GM23338 (cell line): ENCODE data around the gene MEGF6. TPM values are rescaled to one million over a fixed set of nuclear protein-coding genes. Genes with fewer than 3 reads are reported as not detected.
"Not testable (repeated sequence)": the region's sequence is repeated elsewhere in the genome, so short reads cannot be mapped to it uniquely, and the experiment has no call there.

Source experiments
- ATAC-seq: fragments of 200-7000 bp; cut with Tn5 transposase; 3 replicates; pipeline ENCODE4 v1.9.1; 2020
- DNase-seq: peaks from one replicate; pipeline ENCODE4 v3.0.0-alpha.2; 2015; ENCODE audit warnings: low spot score
- H2AFZ ChIP-seq: fragments of 200-600 bp; sonication (generic); 2 replicates; pipeline ENCODE4 v1.8.0; 2016; ENCODE audit warnings: antibody characterized with exemption, mild to moderate bottlenecking, moderate library complexity
- H3F3A ChIP-seq: fragments of 200-600 bp; sonication (generic); replicated peaks from 2 replicates; pipeline ENCODE4 v1.8.0; 2017; ENCODE audit warnings: antibody characterized with exemption, mixed run types, low read depth
- H3K27ac ChIP-seq: fragments of 200-600 bp; sonication (generic); 2 replicates; pipeline ENCODE4 v1.6.1; 2016; ENCODE audit warnings: low read depth
- H3K27me3 ChIP-seq: fragments of 200-600 bp; sonication (generic); 2 replicates; pipeline ENCODE4 v1.8.0; 2016; ENCODE audit warnings: mild to moderate bottlenecking, mixed run types, moderate library complexity; ENCODE audit not compliant: insufficient read depth
- H3K36me3 ChIP-seq: fragments of 200-600 bp; sonication (generic); 2 replicates; pipeline ENCODE4 v1.8.0; 2016; ENCODE audit warnings: mild to moderate bottlenecking; ENCODE audit not compliant: insufficient read depth
- H3K4me1 ChIP-seq: fragments of 200-600 bp; sonication (generic); 2 replicates; pipeline ENCODE4 v1.8.0; 2016; ENCODE audit warnings: mild to moderate bottlenecking, moderate library complexity; ENCODE audit not compliant: insufficient read depth
- H3K4me2 ChIP-seq: fragments of 200-600 bp; sonication (generic); 2 replicates; pipeline ENCODE4 v1.7.1; 2017; ENCODE audit warnings: mixed run types
- H3K4me3 ChIP-seq: fragments of 200-600 bp; sonication (generic); 2 replicates; pipeline ENCODE4 v1.6.1; 2016; ENCODE audit warnings: mixed run types
- H3K79me2 ChIP-seq: fragments of 200-600 bp; sonication (generic); replicated peaks from 2 replicates; pipeline ENCODE4 v1.8.0; 2017; ENCODE audit warnings: mild to moderate bottlenecking; ENCODE audit not compliant: insufficient read depth
- H3K9me2 ChIP-seq: fragments of 200-600 bp; sonication (generic); 2 replicates; pipeline ENCODE4 v1.8.0; 2017; ENCODE audit not compliant: insufficient read depth
- H4K20me1 ChIP-seq: fragments of 200-600 bp; sonication (generic); replicated peaks from 2 replicates; pipeline ENCODE4 v1.8.0; 2017; ENCODE audit warnings: mild to moderate bottlenecking; ENCODE audit not compliant: insufficient read depth
- H3K27ac Mint-ChIP-seq: 2 replicates; pipeline ENCODE4 v1.8.0; 2020; ENCODE audit warnings: inconsistent platforms, mild to moderate bottlenecking, moderate library complexity, mixed read lengths
- H3K27me3 Mint-ChIP-seq: 3 replicates; pipeline ENCODE4 v1.8.0; 2022; ENCODE audit warnings: low read depth, mild to moderate bottlenecking, moderate library complexity, mixed read lengths, inconsistent platforms; ENCODE audit not compliant: insufficient read depth, poor library complexity
- H3K36me3 Mint-ChIP-seq: 3 replicates; pipeline ENCODE4 v1.8.0; 2021; ENCODE audit warnings: low read depth, mild to moderate bottlenecking, inconsistent platforms, moderate library complexity, mixed read lengths
- H3K4me1 Mint-ChIP-seq: 3 replicates; pipeline ENCODE4 v1.8.0; 2020; ENCODE audit warnings: mild to moderate bottlenecking, inconsistent platforms, mixed read lengths
- H3K4me3 Mint-ChIP-seq: 3 replicates; pipeline ENCODE4 v1.8.0; 2021; ENCODE audit warnings: moderate library complexity, mild to moderate bottlenecking, inconsistent platforms, mixed read lengths
- H3K9me3 Mint-ChIP-seq: 3 replicates; pipeline ENCODE4 v1.8.0; 2020; ENCODE audit warnings: moderate library complexity, mild to moderate bottlenecking, inconsistent platforms, mixed read lengths
- NANOG ChIP-seq: IDR thresholded peaks from 2 replicates; pipeline ENCODE4 v1.6.1; 2016; ENCODE audit warnings: antibody characterized with exemption, borderline replicate concordance
- REST ChIP-seq: IDR thresholded peaks from one replicate; pipeline ENCODE4 v1.6.1; 2018; ENCODE audit warnings: antibody characterized with exemption; ENCODE audit not compliant: unreplicated experiment
- STAT1 ChIP-seq: IDR thresholded peaks from one replicate; pipeline ENCODE4 v1.6.1; 2016; ENCODE audit warnings: antibody characterized with exemption; ENCODE audit not compliant: unreplicated experiment
- ZNF331 ChIP-seq: fragments of 250-450 bp; sonication (Bioruptor Pico); IDR thresholded peaks from 2 replicates; pipeline ENCODE4 v1.5.0; 2020; ENCODE audit warnings: low read depth, mild to moderate bottlenecking, moderate library complexity
- ZNF462 ChIP-seq: fragments of 250-450 bp; sonication (Bioruptor Pico); IDR thresholded peaks from 2 replicates; pipeline ENCODE4 v1.5.0; 2020; ENCODE audit warnings: mild to moderate bottlenecking, moderate library complexity
- polyA plus RNA-seq: library from polyadenylated mRNA; unstranded; fragments of >200 nt; fragmentation: Nextera tagmentation; extraction: Ambion mirVana; gene quantifications from 2 replicates; pipeline ENCODE4 v1.2.1, GENCODE V29; 2016
- total RNA-seq: library from RNA; depleted of rRNA; stranded (reverse); fragments of >200 nt; shearing (Covaris generic); gene quantifications from 2 replicates; pipeline ENCODE4 v1.2.3, GENCODE V29; 2014

The MEGF6 gene
- total and polyA plus RNA-seq, 2 experiments from 2014 or later, result 4.0 to 21.4 TPM

- TF ChIP-seq REST, result no peak
Observed at GRCh38 chr1:3584915-3585314, 26.4 kb downstream of the MEGF6 start (continued).

- not testable (repeated sequence) for H3K9me3 Mint-ChIP-seq, H3K36me3 ChIP-seq, H3K27me3 ChIP-seq, H3K36me3 Mint-ChIP-seq, H3K9me2 ChIP-seq, H3K27ac Mint-ChIP-seq, H3K4me1 ChIP-seq, H3F3A ChIP-seq, H3K27ac ChIP-seq, H3K79me2 ChIP-seq, ATAC-seq, H3K4me3 ChIP-seq, H4K20me1 ChIP-seq, DNase-seq, H3K4me3 Mint-ChIP-seq, H3K4me2 ChIP-seq, H3K27me3 Mint-ChIP-seq, H3K4me1 Mint-ChIP-seq, H2AFZ ChIP-seq
Observed at GRCh38 chr1:3583751-3584150, 27.6 kb downstream of the MEGF6 start.

- Histone ChIP-seq H3K4me2 (no peak overlapping the region), H2AFZ (no peak overlapping the region), H3K27me3 (no peaks in the 10 kb centered on the region), H3K27ac (no peak overlapping the region), H3K4me3 (no peak overlapping the region), H4K20me1 (no peaks in the 10 kb centered on the region), H3K79me2 (no peaks in the 10 kb centered on the region), H3K4me1 (no peaks in the 10 kb centered on the region), H3F3A (0 out of 2 replicates have a peak, but pooled peaks cover 3% of the 10 kb centered on the region), H3K9me2 (no peaks in the 10 kb centered on the region), H3K36me3 (no peaks in the 10 kb centered on the region)
- TF ChIP-seq STAT1 (no peak), NANOG (no peak)
- H3K27ac Mint-ChIP-seq, result no peak overlapping the region
- no peaks in the 10 kb centered on the region for H3K4me1 Mint-ChIP-seq
- no peaks in the 10 kb centered on the region for H3K9me3 Mint-ChIP-seq
- no peak for ATAC-seq
- no peak overlapping the region for H3K4me3 Mint-ChIP-seq
- no peaks in the 10 kb centered on the region; the same call in 2 of the 3 replicates for H3K36me3 Mint-ChIP-seq
- no peak for DNase-seq
- H3K27me3 Mint-ChIP-seq, result peaks cover 3% of the 10 kb centered on the region
Observed at GRCh38 chr1:3581296-3582036, 29.8 kb downstream of the MEGF6 start.

DNA sequence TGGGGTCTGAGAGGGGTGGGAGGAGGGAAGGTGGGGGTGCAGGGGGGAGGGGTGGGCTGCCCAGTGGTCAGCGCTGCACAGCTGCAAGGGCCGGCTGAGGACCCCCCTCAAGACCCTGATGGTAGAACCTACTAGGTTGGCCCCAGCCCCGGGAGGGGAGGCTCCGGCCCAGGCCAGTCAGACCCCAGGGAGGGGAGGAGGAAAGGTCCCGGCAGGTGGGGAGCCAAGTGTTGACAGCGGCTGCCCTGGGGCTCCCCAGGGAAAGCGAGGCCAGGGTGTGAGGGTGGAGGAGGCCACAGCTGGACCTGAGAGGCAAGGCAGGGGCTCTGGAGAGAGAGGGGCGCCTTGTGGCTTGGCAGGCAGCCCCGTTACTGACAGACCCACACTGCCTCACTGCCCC lies 31.1 kb downstream of the MEGF6 start:
- no peaks in the 10 kb centered on the region for H3K9me2 ChIP-seq
- H3F3A ChIP-seq, result no peaks in the 10 kb centered on the region
- H3K27ac ChIP-seq, result no peak overlapping the region
- no peaks in the 10 kb centered on the region for H3K27me3 ChIP-seq
- no peak overlapping the region for H3K4me3 Mint-ChIP-seq
- no peaks in the 10 kb centered on the region for H3K9me3 Mint-ChIP-seq
- H4K20me1 ChIP-seq, result no peaks in the 10 kb centered on the region
- H3K27me3 Mint-ChIP-seq, result peaks cover 3% of the 10 kb centered on the region
- DNase-seq, result no peak
- H3K36me3 ChIP-seq, result no peaks in the 10 kb centered on the region
- no peaks in the 10 kb centered on the region for H3K4me1 Mint-ChIP-seq
- peaks cover 5% of the 10 kb centered on the region for H3K36me3 Mint-ChIP-seq
- H3K27ac Mint-ChIP-seq, result no peak overlapping the region
- ATAC-seq, result no peak
- H2AFZ ChIP-seq, result no peak overlapping the region
- no peak overlapping the region for H3K4me3 ChIP-seq
- H3K79me2 ChIP-seq, result no peaks in the 10 kb centered on the region
- H3K4me2 ChIP-seq, result no peak overlapping the region
- H3K4me1 ChIP-seq, result no peaks in the 10 kb centered on the region
- TF ChIP-seq ZNF331 (CRISPR knock-in tag) (no peak), ZNF462 (no peak)
